Retinal pigment epithelial cell (primary cell): ENCODE data around the gene GGA2.

ENCODE experiments used
- DNase-seq: peaks from one replicate; pipeline ENCODE4 v3.0.0-alpha.2; 2010; ENCODE audit warnings: low read depth
- H3K4me3 ChIP-seq: 2 replicates; pipeline ENCODE4 v1.5.1; 2011; ENCODE audit warnings: mild to moderate bottlenecking, low read length, control low read depth, moderate library complexity
- TF ChIP-seq, protein P1 (sequence below): conservative IDR thresholded peaks from 2 replicates; pipeline ENCODE4 v1.5.1; 2011; ENCODE audit warnings: low read depth, low read length, control low read depth, inconsistent platforms

GGA2 gene

DNA sequence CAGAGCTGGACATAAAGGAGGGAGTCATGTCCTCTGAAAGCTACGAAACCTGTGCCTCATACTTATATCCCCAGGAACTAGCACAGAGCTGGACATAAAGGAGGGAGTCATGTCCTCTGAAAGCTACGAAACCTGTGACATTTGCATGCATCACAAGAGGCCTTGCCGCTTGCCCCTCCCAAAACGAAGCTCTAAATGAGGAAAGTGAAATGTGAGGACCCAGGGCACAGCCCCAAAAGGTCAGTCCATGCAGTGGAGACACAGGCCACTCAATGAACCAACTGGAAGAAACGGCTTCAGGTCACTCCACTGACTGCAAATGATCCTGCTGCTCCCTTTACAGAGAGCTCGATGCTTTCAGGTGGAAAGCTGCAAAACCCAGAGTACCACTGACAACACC lies 95.6 kb downstream of the GGA2 start:
- no peak for DNase-seq
- TF ChIP-seq, protein P1, sequence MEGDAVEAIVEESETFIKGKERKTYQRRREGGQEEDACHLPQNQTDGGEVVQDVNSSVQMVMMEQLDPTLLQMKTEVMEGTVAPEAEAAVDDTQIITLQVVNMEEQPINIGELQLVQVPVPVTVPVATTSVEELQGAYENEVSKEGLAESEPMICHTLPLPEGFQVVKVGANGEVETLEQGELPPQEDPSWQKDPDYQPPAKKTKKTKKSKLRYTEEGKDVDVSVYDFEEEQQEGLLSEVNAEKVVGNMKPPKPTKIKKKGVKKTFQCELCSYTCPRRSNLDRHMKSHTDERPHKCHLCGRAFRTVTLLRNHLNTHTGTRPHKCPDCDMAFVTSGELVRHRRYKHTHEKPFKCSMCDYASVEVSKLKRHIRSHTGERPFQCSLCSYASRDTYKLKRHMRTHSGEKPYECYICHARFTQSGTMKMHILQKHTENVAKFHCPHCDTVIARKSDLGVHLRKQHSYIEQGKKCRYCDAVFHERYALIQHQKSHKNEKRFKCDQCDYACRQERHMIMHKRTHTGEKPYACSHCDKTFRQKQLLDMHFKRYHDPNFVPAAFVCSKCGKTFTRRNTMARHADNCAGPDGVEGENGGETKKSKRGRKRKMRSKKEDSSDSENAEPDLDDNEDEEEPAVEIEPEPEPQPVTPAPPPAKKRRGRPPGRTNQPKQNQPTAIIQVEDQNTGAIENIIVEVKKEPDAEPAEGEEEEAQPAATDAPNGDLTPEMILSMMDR: no peak
- no peak overlapping the region for H3K4me3 ChIP-seq
